ENCODE measurements around the gene CD99. TPM values are rescaled to one million over a fixed set of nuclear protein-coding genes. Genes with fewer than 3 reads are reported as not detected.

The CD99 gene
- total and polyA plus RNA-seq, 2 of the 13 experiments (the other 11 are each of a cell fraction or from before 2014, with no cell fraction given), result 78.8 to 111 TPM

DNA sequence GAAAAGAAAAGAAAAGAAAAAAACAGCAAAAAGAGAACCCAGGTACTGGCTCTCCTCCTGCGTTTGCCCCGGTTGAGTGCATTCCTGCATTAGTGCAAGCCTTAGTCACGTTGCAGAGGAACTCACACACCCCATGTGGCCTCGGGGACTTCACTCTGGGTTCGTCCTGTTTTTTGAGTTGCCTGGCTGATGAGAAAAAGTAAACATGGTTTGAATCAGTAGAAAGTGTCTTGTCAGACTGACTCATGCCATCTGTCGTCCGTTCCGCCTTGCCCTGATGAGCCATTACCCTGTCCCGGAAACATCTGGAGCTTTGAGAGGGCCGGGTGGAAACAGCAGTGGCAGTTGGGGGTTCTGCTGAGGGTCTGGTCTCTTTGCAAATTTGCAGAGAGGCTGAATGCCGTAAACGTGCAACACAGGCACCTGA lies 16.3 kb downstream of the CD99 start (continued):
- TF ChIP-seq BRF2 (CRISPR knock-in tag; IDR thresholded peaks at IDR 0.05) (no peak), THYN1 (CRISPR knock-in tag; IDR thresholded peaks at IDR 0.05; ENCODE audit: borderline replicate concordance, low read depth) (no peak), RERE (CRISPR knock-in tag; IDR thresholded peaks at IDR 0.05; ENCODE audit: low read depth) (no peak), ZFP37 (CRISPR knock-in tag; IDR thresholded peaks at IDR 0.05; ENCODE audit: borderline replicate concordance) (no peak), MEIS2 (CRISPR knock-in tag; IDR thresholded peaks at IDR 0.05) (no peak; the same call in 1 of the 2 replicates), HMG20A (CRISPR knock-in tag; IDR thresholded peaks at IDR 0.05; ENCODE audit: borderline replicate concordance) (peak; percentile 25; the same call in 1 of the 2 replicates), ZNF577 (CRISPR knock-in tag; IDR thresholded peaks at IDR 0.05; ENCODE audit: borderline replicate concordance, low read depth) (no peak), SYNCRIP (IDR thresholded peaks at IDR 0.05; ENCODE audit: insufficient read depth, low read depth, low read length) (no peak), ZNF33A (CRISPR knock-in tag; IDR thresholded peaks at IDR 0.05; ENCODE audit: borderline replicate concordance) (no peak), SIN3A (IDR thresholded peaks at IDR 0.05; ENCODE audit: borderline replicate concordance, low read depth, low read length) (no peak), ZNF790 (CRISPR knock-in tag; IDR thresholded peaks at IDR 0.05; ENCODE audit: borderline replicate concordance) (no peak), RARG (CRISPR knock-in tag; IDR thresholded peaks at IDR 0.05; ENCODE audit: low read depth) (no peak), FIP1L1 (IDR thresholded peaks at IDR 0.05; ENCODE audit: borderline replicate concordance, insufficient read depth, low read depth, low read length) (no peak), ERF (CRISPR knock-in tag; IDR thresholded peaks at IDR 0.05) (peak; percentile 61; the same call in 1 of the 2 replicates), ZNF205 (CRISPR knock-in tag; IDR thresholded peaks at IDR 0.05) (no peak), ZNF619 (CRISPR knock-in tag; IDR thresholded peaks at IDR 0.05) (no peak), ZGPAT (CRISPR knock-in tag; IDR thresholded peaks at IDR 0.05) (no peak), REPIN1 (CRISPR knock-in tag; IDR thresholded peaks at IDR 0.05; ENCODE audit: borderline replicate concordance, low read depth) (no peak), ATM (IDR thresholded peaks at IDR 0.05; ENCODE audit: borderline replicate concordance) (no peak), SMARCE1 (IDR thresholded peaks at IDR 0.05; ENCODE audit: borderline replicate concordance) (no peak)
- TF ChIP-seq, protein P1, sequence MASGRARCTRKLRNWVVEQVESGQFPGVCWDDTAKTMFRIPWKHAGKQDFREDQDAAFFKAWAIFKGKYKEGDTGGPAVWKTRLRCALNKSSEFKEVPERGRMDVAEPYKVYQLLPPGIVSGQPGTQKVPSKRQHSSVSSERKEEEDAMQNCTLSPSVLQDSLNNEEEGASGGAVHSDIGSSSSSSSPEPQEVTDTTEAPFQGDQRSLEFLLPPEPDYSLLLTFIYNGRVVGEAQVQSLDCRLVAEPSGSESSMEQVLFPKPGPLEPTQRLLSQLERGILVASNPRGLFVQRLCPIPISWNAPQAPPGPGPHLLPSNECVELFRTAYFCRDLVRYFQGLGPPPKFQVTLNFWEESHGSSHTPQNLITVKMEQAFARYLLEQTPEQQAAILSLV (CRISPR knock-in tag; IDR thresholded peaks at IDR 0.05; ENCODE audit: borderline replicate concordance), result no peak

Data from HepG2 (cell line).